WERI-Rb-1 (cell line): ENCODE data around the gene GYPC.

ENCODE experiments used
- DNase-seq: peaks from one replicate; pipeline ENCODE4 v3.0.0-alpha.2; 2020
- H3K27ac ChIP-seq: fragments of 250-450 bp; sonication (Bioruptor Pico); 2 replicates; pipeline ENCODE4 v1.5.1; 2020; ENCODE audit warnings: mild to moderate bottlenecking, moderate library complexity
- H3K27me3 ChIP-seq: fragments of 250-450 bp; sonication (Bioruptor Pico); 2 replicates; pipeline ENCODE4 v1.5.1; 2021; ENCODE audit warnings: mild to moderate bottlenecking, low read depth, moderate library complexity; ENCODE audit not compliant: insufficient read depth, severe bottlenecking
- H3K36me3 ChIP-seq: fragments of 250-450 bp; sonication (Bioruptor Pico); 2 replicates; pipeline ENCODE4 v1.5.1; 2020; ENCODE audit warnings: mild to moderate bottlenecking, moderate library complexity
- H3K4me3 ChIP-seq: 2 replicates; pipeline ENCODE4 v1.5.1; 2011; ENCODE audit warnings: low read depth, mild to moderate bottlenecking, control low read depth, low read length
- H3K9me3 ChIP-seq: fragments of 250-450 bp; sonication (Bioruptor Pico); 2 replicates; pipeline ENCODE4 v1.5.1; 2021; ENCODE audit warnings: mild to moderate bottlenecking, moderate library complexity; ENCODE audit not compliant: severe bottlenecking
- TF ChIP-seq, protein P1 (sequence below): IDR thresholded peaks from 2 replicates; pipeline ENCODE4 v1.5.1; 2011; ENCODE audit warnings: low read depth, mild to moderate bottlenecking, control low read depth, inconsistent platforms, low read length

The GYPC gene, protein sequence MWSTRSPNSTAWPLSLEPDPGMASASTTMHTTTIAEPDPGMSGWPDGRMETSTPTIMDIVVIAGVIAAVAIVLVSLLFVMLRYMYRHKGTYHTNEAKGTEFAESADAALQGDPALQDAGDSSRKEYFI

DNA sequence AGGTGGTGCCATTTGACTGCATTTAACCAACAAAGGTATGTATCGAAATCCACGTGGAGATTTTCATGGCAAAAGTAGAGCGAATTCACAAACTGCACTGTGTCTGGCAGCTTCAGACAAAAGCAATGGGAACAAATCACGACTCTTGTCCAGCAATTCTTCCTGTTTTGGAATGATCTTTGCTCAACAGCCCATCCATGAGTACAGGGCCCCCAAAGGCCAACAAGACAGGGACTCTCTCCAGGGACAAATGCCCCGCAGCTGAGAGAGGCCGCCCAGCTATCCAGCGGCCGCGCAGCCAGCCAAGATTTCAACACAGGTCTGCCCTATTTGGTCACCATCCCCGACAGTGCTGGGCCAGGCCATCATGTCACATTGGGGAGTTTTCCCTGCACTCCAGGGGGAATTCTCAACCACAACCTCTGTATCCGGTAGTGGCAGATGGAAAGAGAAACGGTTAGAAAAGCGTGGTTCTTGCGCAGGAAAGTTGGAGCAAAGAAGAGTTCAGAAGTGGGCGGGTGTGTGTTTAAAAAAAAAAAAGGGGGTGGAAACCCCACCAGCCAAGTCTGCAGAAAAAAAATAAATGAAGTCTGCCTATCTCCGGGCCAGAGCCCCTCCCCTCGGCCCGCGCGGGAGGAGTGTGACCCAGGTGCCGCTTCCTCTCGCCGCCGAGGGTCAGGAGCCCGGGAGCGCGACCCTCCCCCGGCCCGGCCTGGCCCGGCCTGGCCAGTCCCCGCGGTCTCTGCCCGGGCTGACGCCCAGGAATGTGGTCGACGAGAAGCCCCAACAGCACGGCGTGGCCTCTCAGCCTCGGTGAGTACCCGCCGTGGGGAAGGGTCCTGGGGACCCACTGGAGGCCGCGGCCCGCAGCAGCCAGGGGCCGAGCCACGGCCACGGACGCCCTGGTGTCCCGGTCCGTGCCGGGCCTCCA, at the start of gene GYPC:
Gene GYPC (plus strand): TSS at position 659 of the 931 bp plus-strand sequence. CDS start 106 bp downstream, at position 765.
- Histone ChIP-seq H3K27me3 (peaks cover 64% of the 10 kb centered on the region), H3K4me3 (no peak within 1 kb of the TSS), H3K27ac (no peak within 1 kb of the TSS), H3K36me3 (no peaks in the 10 kb centered on the region), H3K9me3 (no peaks in the 10 kb centered on the region)
- TF ChIP-seq, protein P1, sequence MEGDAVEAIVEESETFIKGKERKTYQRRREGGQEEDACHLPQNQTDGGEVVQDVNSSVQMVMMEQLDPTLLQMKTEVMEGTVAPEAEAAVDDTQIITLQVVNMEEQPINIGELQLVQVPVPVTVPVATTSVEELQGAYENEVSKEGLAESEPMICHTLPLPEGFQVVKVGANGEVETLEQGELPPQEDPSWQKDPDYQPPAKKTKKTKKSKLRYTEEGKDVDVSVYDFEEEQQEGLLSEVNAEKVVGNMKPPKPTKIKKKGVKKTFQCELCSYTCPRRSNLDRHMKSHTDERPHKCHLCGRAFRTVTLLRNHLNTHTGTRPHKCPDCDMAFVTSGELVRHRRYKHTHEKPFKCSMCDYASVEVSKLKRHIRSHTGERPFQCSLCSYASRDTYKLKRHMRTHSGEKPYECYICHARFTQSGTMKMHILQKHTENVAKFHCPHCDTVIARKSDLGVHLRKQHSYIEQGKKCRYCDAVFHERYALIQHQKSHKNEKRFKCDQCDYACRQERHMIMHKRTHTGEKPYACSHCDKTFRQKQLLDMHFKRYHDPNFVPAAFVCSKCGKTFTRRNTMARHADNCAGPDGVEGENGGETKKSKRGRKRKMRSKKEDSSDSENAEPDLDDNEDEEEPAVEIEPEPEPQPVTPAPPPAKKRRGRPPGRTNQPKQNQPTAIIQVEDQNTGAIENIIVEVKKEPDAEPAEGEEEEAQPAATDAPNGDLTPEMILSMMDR: no peak
- no peak for DNase-seq

DNA sequence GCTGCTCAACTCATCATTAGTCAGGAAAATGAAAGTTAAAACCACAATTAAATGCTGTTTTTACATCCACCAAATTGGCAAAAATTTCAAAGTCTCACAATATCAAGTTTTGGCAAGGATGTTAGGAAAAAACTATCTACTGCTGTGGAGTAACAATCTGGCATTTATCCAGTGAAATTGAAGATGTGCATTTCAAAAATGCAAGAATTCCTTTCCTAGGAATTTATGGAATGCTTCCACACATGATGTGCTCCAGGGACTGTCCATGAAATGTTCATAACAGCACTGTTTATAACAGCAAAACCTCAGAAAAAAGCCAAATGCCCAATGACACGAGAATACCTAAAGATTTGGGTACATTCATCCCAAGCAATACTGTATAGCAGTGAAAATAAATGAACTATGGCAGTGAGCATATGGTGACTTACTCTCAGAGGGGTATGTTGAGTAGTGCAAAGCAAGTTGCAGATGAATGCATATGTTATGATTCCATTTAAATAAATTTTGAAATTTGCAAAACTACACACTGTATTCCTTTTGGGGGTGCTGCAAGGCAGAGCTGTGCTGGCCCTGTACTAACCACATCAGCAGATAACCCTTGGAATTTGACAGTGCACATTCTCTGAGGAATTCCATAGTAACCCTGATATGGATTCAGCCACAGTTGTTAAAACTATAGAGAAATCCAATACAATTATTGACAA, 41.3 kb upstream of the GYPC start:
- TF ChIP-seq, protein P1: no peak
- Histone ChIP-seq H3K4me3 (no peak overlapping the region), H3K27ac (no peak overlapping the region), H3K36me3 (no peaks in the 10 kb centered on the region), H3K27me3 (peaks cover 17% of the 10 kb centered on the region), H3K9me3 (no peaks in the 10 kb centered on the region)
- DNase-seq: no peak

DNA sequence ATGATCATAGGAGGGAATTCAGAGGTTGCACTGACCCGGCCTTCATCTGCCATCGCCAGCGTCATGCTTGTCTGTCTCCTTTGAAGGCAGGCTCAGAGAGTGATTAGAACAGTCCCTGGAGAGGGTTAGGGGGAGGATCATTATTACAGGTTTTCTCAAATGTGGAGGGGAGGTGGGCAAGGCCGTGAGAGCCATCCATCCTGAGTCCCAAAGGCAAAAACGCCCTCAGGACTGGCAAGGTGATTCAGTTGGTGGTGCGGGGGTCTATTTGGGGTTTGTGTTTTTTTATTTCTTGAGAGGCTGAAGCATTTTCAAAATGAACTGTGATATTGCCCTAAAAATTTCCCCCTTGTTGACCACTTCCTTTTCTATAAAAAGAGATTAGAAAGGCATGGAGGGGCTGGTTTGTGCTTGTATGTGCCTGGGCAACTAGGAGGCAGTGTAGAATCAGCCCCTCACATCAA, 39.3 kb upstream of the GYPC start:
- Histone ChIP-seq H3K36me3 (no peaks in the 10 kb centered on the region), H3K27me3 (peaks cover 19% of the 10 kb centered on the region), H3K9me3 (no peaks in the 10 kb centered on the region), H3K4me3 (no peak overlapping the region), H3K27ac (no peak overlapping the region)
- TF ChIP-seq, protein P1: no peak
- no peak for DNase-seq

DNA sequence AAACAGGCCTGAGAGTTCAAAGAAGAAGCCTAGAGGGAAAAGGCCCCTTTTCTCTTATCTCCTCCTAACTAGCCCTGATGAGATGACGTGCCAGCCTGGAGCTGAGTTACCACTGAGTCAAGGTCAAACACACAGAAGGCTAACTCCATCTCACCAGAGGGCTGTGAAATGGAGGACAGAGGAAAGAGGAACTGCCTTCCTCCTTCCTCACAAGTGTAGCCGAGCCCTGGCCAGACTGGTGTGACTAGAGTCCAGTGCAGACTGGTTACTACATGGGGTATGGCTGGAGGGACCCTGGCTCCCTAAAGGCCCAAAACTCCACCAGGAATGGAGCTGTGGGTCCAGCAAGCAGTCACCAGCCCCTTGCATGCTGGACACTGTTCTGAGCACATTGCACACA, 35.7 kb upstream of the GYPC start:
- Histone ChIP-seq H3K36me3 (no peaks in the 10 kb centered on the region), H3K27ac (no peak overlapping the region), H3K27me3 (peaks cover 22% of the 10 kb centered on the region), H3K9me3 (no peaks in the 10 kb centered on the region), H3K4me3 (no peak overlapping the region)
- TF ChIP-seq, protein P1: no peak
- no peak for DNase-seq

DNA sequence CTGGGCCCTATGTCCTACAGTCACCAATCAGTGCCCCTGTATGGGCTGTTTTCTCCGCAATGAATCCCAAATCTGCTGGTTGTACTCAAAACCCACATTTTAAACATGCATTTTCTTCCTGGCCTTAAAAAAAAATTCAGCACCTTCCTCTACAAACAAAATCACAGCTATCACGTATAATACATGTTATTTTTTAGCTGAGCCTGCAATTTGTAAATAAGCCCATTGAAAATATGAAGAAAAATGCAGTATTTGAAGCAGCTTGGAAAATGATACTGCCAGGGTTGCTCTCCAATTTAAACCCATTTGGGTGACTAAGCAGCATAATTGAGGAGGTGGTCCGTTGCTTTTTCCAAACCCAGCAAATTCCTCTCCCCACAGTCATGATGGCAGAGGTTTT, 33.0 kb upstream of the GYPC start:
- H3K27me3 ChIP-seq: peaks cover 19% of the 10 kb centered on the region
- TF ChIP-seq, protein P1: no peak
- H3K4me3 ChIP-seq: no peak overlapping the region

More for the DNA sequence above, 33.0 kb upstream of the GYPC start:
- DNase-seq: no peak
- Histone ChIP-seq H3K27ac (no peak overlapping the region), H3K9me3 (no peaks in the 10 kb centered on the region), H3K36me3 (no peaks in the 10 kb centered on the region)
